GM12864 (cell line): ENCODE measurements around the gene KNSTRN.

Experiments
- DNase-seq: peaks from one replicate; pipeline ENCODE4 v3.0.0-alpha.2; 2011; ENCODE audit warnings: low read depth
- H3K4me3 ChIP-seq: 2 replicates; pipeline ENCODE4 v1.5.1; 2011; ENCODE audit warnings: mild to moderate bottlenecking, low read depth, low read length, control low read depth
- TF ChIP-seq, protein P1 (sequence below): IDR thresholded peaks from 2 replicates; pipeline ENCODE4 v1.5.1; 2011; ENCODE audit warnings: low read depth, mild to moderate bottlenecking, moderate library complexity, low read length, control low read depth, inconsistent platforms; ENCODE audit errors: missing control alignments

KNSTRN gene

DNA sequence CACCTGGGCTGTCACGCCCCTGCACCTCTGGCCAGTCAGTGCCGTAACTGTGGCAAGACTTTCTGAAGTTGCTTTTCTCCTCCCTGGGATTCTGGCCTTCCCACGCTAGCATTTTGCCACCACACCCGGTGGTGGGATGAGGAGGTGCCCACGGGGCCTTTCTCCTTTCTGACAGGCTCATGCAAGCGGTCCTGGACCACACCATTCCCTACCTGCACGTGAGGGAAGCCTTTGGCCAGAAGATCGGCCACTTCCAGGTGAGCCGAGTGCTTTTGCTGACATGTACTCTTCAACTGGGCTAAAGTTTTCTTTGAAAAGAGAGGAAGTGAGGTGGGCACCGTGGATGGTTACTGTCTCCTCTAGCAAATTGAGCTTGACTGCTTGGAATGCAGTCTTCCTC is 32.7 kb downstream of the KNSTRN start:
- TF ChIP-seq, protein P1, sequence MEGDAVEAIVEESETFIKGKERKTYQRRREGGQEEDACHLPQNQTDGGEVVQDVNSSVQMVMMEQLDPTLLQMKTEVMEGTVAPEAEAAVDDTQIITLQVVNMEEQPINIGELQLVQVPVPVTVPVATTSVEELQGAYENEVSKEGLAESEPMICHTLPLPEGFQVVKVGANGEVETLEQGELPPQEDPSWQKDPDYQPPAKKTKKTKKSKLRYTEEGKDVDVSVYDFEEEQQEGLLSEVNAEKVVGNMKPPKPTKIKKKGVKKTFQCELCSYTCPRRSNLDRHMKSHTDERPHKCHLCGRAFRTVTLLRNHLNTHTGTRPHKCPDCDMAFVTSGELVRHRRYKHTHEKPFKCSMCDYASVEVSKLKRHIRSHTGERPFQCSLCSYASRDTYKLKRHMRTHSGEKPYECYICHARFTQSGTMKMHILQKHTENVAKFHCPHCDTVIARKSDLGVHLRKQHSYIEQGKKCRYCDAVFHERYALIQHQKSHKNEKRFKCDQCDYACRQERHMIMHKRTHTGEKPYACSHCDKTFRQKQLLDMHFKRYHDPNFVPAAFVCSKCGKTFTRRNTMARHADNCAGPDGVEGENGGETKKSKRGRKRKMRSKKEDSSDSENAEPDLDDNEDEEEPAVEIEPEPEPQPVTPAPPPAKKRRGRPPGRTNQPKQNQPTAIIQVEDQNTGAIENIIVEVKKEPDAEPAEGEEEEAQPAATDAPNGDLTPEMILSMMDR: no peak
- DNase-seq: no peak
- no peak overlapping the region for H3K4me3 ChIP-seq

DNA sequence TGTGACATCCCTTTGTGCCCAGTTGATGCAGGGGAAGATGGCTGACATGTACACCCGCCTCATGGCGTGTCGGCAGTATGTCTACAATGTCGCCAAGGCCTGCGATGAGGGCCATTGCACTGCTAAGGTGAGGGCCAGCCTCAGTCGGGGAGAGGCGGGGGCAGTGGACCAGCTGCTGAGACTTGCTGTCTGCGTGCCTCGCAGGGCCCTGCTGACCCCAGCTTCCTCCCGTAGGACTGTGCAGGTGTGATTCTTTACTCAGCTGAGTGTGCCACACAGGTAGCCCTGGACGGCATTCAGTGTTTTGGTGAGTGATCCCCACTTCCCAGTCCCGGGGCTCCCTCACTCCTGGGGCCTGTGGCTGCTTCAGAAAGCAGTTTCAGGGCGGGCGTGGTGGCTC is 33.5 kb downstream of the KNSTRN start:
- DNase-seq: no peak
- TF ChIP-seq, protein P1: no peak
- no peak overlapping the region for H3K4me3 ChIP-seq

DNA sequence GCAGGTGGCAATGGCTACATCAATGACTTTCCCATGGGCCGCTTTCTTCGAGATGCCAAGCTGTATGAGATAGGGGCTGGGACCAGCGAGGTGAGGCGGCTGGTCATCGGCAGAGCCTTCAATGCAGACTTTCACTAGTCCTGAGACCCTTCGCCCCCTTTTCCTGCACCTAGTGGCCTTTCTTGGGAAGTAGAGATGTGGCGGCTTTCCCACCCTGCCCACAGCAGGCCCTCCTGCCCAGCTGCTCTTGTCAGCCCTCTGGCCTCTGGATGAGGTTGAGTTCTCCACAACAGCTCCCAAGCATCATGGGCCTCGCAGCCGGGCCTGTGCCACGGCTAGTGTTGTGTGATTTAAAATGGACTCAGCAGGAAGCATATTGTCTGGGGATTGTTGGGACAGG is 35.6 kb downstream of the KNSTRN start:
- no peak for DNase-seq
- TF ChIP-seq, protein P1: no peak
- no peak overlapping the region for H3K4me3 ChIP-seq

DNA sequence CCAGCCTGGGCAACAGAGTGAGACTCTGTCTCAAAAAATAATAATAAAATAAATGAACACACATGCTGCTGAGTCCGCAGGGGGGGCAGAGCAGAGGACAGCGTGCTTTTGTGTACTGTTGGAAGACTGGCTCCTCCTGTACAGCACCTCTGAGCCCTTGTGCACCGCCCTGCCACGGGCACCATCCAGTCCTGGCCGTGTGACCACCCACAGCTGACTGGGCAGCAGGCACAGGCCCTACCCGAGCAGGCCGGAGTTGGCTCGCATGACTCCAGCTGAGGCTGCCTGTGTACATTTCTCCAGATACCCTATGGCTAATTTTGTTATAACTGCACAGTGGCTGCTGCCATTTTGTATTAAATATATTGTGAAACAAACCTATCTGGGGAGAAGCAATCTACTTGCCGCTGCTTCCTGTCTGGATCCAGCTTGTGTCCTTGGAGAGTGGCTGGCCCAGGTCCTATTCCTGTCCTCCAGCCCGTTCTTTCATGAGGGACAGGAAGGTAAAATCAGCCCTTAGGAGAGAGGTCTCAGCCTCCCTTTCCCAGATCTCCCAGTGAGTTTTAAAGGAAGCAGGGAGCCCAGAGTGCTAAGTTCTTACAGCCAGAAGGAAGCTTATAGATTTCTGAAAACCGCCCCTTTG is 37.7 kb downstream of the KNSTRN start:
- no peak overlapping the region for H3K4me3 ChIP-seq
- no peak for DNase-seq
- TF ChIP-seq, protein P1: no peak

DNA sequence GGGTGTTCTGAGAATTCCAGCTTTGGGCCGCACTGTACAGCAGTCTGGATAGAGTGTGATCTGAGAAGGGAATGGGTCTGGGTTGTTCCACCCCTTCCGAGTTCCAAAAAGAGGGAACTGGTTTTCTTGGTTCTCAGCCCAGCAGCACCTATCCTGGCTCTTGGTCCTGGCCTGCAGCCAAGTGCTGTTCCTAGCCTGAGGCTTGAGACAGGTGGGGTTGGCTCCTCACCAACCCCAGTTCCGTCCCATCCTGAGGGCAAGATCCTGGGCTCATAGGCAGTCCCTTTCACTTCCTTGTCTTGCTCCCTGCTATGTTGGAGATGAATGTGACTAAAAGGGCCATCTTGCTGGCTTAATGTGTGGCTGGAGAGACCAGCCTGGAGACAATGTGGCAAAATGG is 38.3 kb downstream of the KNSTRN start:
- no peak overlapping the region for H3K4me3 ChIP-seq
- TF ChIP-seq, protein P1: no peak
- no peak for DNase-seq

DNA sequence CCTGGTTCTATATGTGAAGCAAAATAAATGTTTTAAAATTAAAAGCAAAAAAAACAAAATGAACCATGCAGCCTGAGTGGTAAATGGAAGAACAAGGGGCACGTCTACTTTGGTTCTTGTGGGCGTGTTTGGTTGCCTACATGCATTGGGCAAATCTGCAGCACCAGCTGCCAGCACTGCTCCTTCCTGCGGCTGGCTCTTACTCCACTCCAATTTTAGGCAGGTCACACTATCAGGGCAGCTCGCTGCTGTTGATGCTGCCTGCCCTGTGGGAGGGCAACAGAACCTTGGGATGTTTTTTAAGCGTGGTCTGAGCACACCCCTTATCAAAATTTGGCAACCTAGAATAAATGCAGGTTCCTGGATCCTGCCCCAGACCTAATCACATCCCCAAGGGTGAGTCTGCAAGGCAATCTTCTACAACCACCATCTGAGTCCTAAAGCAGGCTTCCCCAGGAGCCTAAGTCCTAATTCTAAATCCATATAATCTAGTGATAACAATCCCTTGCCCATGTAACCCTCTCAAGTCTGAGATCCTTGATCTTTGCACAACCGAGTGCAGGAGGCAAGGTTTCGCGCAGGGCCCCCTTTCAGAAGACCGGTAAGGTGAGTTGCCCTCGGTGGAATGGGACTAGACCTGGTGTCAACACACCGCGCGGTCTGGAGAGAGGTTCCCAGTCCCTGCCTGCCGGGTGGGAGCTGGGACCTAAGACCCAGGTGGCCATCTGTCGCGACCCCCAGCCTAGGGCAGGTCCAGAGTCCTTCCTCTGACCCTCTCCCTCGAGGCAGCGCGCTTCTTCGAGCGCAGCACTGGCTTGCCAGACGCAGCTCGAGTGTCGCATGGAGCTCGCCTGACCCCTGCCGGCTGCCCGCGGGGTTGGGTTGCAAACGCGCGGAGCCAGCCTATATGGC is 39.0 kb downstream of the KNSTRN start:
- H3K4me3 ChIP-seq: no peak overlapping the region
- peak; percentile 16 for DNase-seq
- TF ChIP-seq, protein P1: peak; percentile 98
